Measurements from ENCODE around the gene NTMT1. TPM values are rescaled to one million over a fixed set of nuclear protein-coding genes. Genes with fewer than 3 reads are reported as not detected.

Gene NTMT1
- total and polyA plus RNA-seq, 12 donors: 27.2 to 190 (median 73.6) TPM

GRCh38 chr9:129678844-129679243 is 52.9 kb downstream of the NTMT1 start:
- TF ChIP-seq CTCF (IDR thresholded peaks at IDR 0.05) (no peak), POLR2A (IDR thresholded peaks at IDR 0.05) (no peak)
- no peak overlapping the region for H3K27ac ChIP-seq
- no peaks in the 10 kb centered on the region for H3K27me3 ChIP-seq
- no peaks in the 10 kb centered on the region for H3K36me3 ChIP-seq (replicated peaks in 1 of 2)
- H3K4me1 ChIP-seq (replicated peaks in 1 of 2): no peaks in the 10 kb centered on the region
- WGBS, 4 donors: 73 to 81% (median 77%) methylated on average over 4 to 9 of the region's 9 CpGs
- no peak for DNase-seq
- intact Hi-C loops (cut with DNase I): no loop called here
- H3K9me3 ChIP-seq (replicated peaks in 1 of 3): no peaks in the 10 kb centered on the region
- no peak overlapping the region for H3K4me3 ChIP-seq

DNA sequence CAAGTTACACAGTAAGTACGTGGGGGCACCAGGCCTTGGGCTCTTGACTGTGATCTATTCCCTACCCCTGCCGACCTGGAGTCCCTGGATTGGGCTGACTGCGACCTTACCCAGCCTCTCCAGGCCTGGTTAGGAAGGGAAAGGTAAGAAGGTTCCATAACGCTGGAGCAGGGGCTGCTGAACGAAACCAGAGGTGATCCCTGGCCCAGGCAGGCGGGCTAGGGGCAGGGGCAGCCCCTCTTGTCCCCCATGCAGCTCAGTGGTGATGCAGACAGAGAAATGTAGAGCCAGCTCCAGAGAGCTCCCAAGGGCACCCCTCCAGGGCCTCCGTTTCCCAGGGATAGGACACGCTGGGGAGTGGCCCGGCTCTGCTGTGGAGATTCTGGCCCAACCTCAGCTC is 53.6 kb downstream of the NTMT1 start:
- no peaks in the 10 kb centered on the region for H3K4me1 ChIP-seq (replicated peaks in 1 of 2)
- WGBS, 4 donors: 71 to 97% (median 84%) methylated on average over 6 to 9 of the region's 9 CpGs
- no peaks in the 10 kb centered on the region for H3K36me3 ChIP-seq (replicated peaks in 1 of 2)
- H3K4me3 ChIP-seq: no peak overlapping the region
- H3K9me3 ChIP-seq (replicated peaks in 1 of 3): no peaks in the 10 kb centered on the region
- H3K27ac ChIP-seq: no peak overlapping the region
- DNase-seq: no peak
- TF ChIP-seq POLR2A (IDR thresholded peaks at IDR 0.05): no peak
- TF ChIP-seq CTCF (IDR thresholded peaks at IDR 0.05): no peak
- H3K27me3 ChIP-seq: no peaks in the 10 kb centered on the region
- intact Hi-C loops (cut with DNase I): no loop called here

GRCh38 chr9:129681924-129682323 is 56.0 kb downstream of the NTMT1 start:
- no peaks in the 10 kb centered on the region for H3K9me3 ChIP-seq (replicated peaks in 1 of 3)
- WGBS, 4 donors: 67 to 84% (median 76%) methylated on average over 11 of the region's 11 CpGs
- no peaks in the 10 kb centered on the region for H3K27me3 ChIP-seq
- no peaks in the 10 kb centered on the region for H3K36me3 ChIP-seq (replicated peaks in 1 of 2)
- no peak overlapping the region for H3K27ac ChIP-seq
- no peak overlapping the region for H3K4me3 ChIP-seq
- no peak for TF ChIP-seq CTCF (IDR thresholded peaks at IDR 0.05)
- no peak for TF ChIP-seq POLR2A (IDR thresholded peaks at IDR 0.05)
- no peak for DNase-seq
- intact Hi-C loops (cut with DNase I): no loop called here
- H3K4me1 ChIP-seq (replicated peaks in 1 of 2): no peaks in the 10 kb centered on the region

- H3K27me3 ChIP-seq: no peaks in the 10 kb centered on the region
- WGBS, 4 donors: 79 to 100% (median 91%) methylated on average over 3 to 7 of the region's 7 CpGs
- no peak for TF ChIP-seq CTCF (IDR thresholded peaks at IDR 0.05)
- no peak for TF ChIP-seq POLR2A (IDR thresholded peaks at IDR 0.05)
- no peak overlapping the region for H3K4me3 ChIP-seq
- intact Hi-C loops (cut with DNase I): no loop called here
- H3K27ac ChIP-seq: no peak overlapping the region
- no peaks in the 10 kb centered on the region for H3K36me3 ChIP-seq (replicated peaks in 1 of 2)
- no peaks in the 10 kb centered on the region for H3K9me3 ChIP-seq (replicated peaks in 1 of 3)
- H3K4me1 ChIP-seq (replicated peaks in 1 of 2): no peaks in the 10 kb centered on the region
- DNase-seq: no peak
Observed at GRCh38 chr9:129682381-129682780, 56.4 kb downstream of the NTMT1 start.

Measured in adrenal gland (tissue), 12 donors.